Measurements from ENCODE around the gene RGL3. TPM values are rescaled to one million over a fixed set of nuclear protein-coding genes. Genes with fewer than 3 reads are reported as not detected.

Gene RGL3
- total and polyA plus RNA-seq, 9 of the 15 experiments (the other 6 are each of a cell fraction or from before 2014, with no cell fraction given): 0.12 to 0.61 (median 0.32) TPM; not detected in 4

- peak within 1 kb of the TSS; percentile 67 for H3K27ac ChIP-seq (ENCODE audit: extremely low read depth, low read depth, low read length)
- ATAC-seq: peak; percentile 97
- peak within 1 kb of the TSS; percentile 93 for H3K4me2 ChIP-seq (ENCODE audit: insufficient read depth, low read length)
- H4K20me1 ChIP-seq (replicated peaks; ENCODE audit: control insufficient read depth, insufficient read depth, low read length): no peaks in the 10 kb centered on the region
- H3K9me3 ChIP-seq (replicated peaks; ENCODE audit: control insufficient read depth, insufficient read depth, low read depth, low read length): peaks cover 6% of the 10 kb centered on the region; the same call in 1 of the 2 replicates
- no peaks in the 10 kb centered on the region for H3K79me2 ChIP-seq (ENCODE audit: control insufficient read depth, insufficient read depth, low read length)
- DNase-seq (ENCODE audit: extremely low read depth in 1 of 4, low spot score in 3 of 4): peak; percentile 92 to 99 (median 96)
- H3K36me3 ChIP-seq (ENCODE audit: control insufficient read depth, insufficient read depth, low read length): no peaks in the 10 kb centered on the region
- TSS peak; percentile 90 for BruUV-seq (replicated peaks)
- POLR2A ChIA-PET: interaction anchor here (0.6 to 2.1 kb wide), 8 partner anchors 8 to 151 kb away, joined by 3 to 13 read pairs (median 3); partner anchors contain the start of gene SWSAP1
- in situ Hi-C loops (cut with MboI) (no loop called here), intact Hi-C loops (cut with micrococcal nuclease) (no loop called here)
- peak within 1 kb of the TSS; percentile 72 to 91 for H3K9ac ChIP-seq (ENCODE audit: insufficient read depth in 1 of 2, low read depth in 2 of 2, low read length in 2 of 2)
- H3K27me3 ChIP-seq (ENCODE audit: control insufficient read depth in 2 of 2, insufficient read depth in 2 of 2, low read length in 2 of 2): no peaks in the 10 kb centered on the region
- peaks cover 20 to 34% of the 10 kb centered on the region in 2 experiments; a peak in 4 of 5 replicates for H3K4me1 ChIP-seq (replicated peaks in 1 of 2; ENCODE audit: control insufficient read depth in 2 of 2, insufficient read depth in 2 of 2, low read length in 2 of 2)
- under 1% methylated on average over 43 of the region's 50 CpGs for WGBS (ENCODE audit: insufficient coverage, low coverage, missing lambda C conversion rate)
- CTCF ChIA-PET (ENCODE audit: low intra/inter-chr PET ratio): no interaction called here
- FAIRE-seq: peak; percentile 99
- H2AFZ ChIP-seq (ENCODE audit: low read depth, low read length): peak within 1 kb of the TSS; percentile 98
- peaks cover 2% of the 10 kb centered on the region for H3K9me1 ChIP-seq (ENCODE audit: control insufficient read depth, insufficient read depth, low read length)
- peak within 1 kb of the TSS; percentile 61 for H3K4me3 ChIP-seq
- TF ChIP-seq DMBX1 (CRISPR knock-in tag; IDR thresholded peaks at IDR 0.05; ENCODE audit: borderline replicate concordance) (no peak), PHB (CRISPR knock-in tag; IDR thresholded peaks at IDR 0.05) (peak; percentile 25; the same call in 1 of the 2 replicates), PHF21A (IDR thresholded peaks at IDR 0.05; ENCODE audit: borderline replicate concordance, low read depth) (peak; percentile 16; the same call in 1 of the 2 replicates), SPI1 (IDR thresholded peaks at IDR 0.05; ENCODE audit: borderline replicate concordance, low read depth, low read length) (peak; percentile 44; the same call in 1 of the 2 replicates), HNRNPLL (IDR thresholded peaks at IDR 0.05; ENCODE audit: low read depth, low read length, poor library complexity, severe bottlenecking) (peak; percentile 60), MXD1 (CRISPR knock-in tag; IDR thresholded peaks at IDR 0.05; ENCODE audit: borderline replicate concordance, poor library complexity, severe bottlenecking) (no peak), EGR1 (conservative IDR thresholded peaks at IDR 0.05) (peak; percentile 37; the same call in 1 of the 2 replicates), ZNF232 (CRISPR knock-in tag; IDR thresholded peaks at IDR 0.05) (0 out of 2 replicates have a peak, but pooled peaks have one; percentile 26), ELF1 (tag; IDR thresholded peaks at IDR 0.05) (peak; percentile 76), SP1 (CRISPR knock-in tag; IDR thresholded peaks at IDR 0.05) (peak; percentile 89), POU5F1 (IDR thresholded peaks at IDR 0.05; ENCODE audit: borderline replicate concordance, low read depth, low read length, partially characterized antibody) (no peak), ARID3A (IDR thresholded peaks at IDR 0.05; ENCODE audit: borderline replicate concordance, low read depth, low read length) (peak; percentile 78; the same call in 1 of the 2 replicates), HINFP (tag; conservative IDR thresholded peaks at IDR 0.05; ENCODE audit: low read depth) (no peak), TBL1XR1 (IDR thresholded peaks at IDR 0.05; ENCODE audit: low read length in 2 of 2) (no peak), MAZ (CRISPR knock-in tag; conservative IDR thresholded peaks at IDR 0.05 in 1 of 2, IDR thresholded peaks at IDR 0.05 in 1 of 2) (peak in 1 of 2 experiments; percentile 23; a peak in 1 of 4 replicates), KLF16 (IDR thresholded peaks at IDR 0.05) (peak; percentile 61; the same call in 1 of the 2 replicates), BRD9 (IDR thresholded peaks at IDR 0.05; ENCODE audit: low read depth, partially characterized antibody) (no peak), ZEB2 (IDR thresholded peaks at IDR 0.05) (no peak)
Observed at GRCh38 chr19:11346104-11346940, 72.8 kb downstream of the RGL3 start, which contains the start of the genes CCDC159 and TMEM205. Gene CCDC159 (plus strand): TSS chr19:11346519. CDS start chr19:11346607, 88 bp downstream. Gene TMEM205 (minus strand): TSS chr19:11346268. CDS start chr19:11345619, 649 bp downstream.
